Right atrium auricular region (tissue), 2 donors: ENCODE measurements around the gene CDHR1. TPM values are rescaled to one million over a fixed set of nuclear protein-coding genes. Genes with fewer than 3 reads are reported as not detected.
"Not testable (repeated sequence)": the region's sequence is repeated elsewhere in the genome, so short reads cannot be mapped to it uniquely, and the experiment has no call there.

Experiments used
- DNase-seq: peaks from one replicate; pipeline ENCODE4 v3.0.0-alpha.2; 2019; ENCODE audit warnings: low spot score
- H3K27ac ChIP-seq, 2 donors: fragments of 200-600 bp; sonication (generic); 1 replicate in 1 of 2; 2 replicates in 1 of 2; pipeline ENCODE4 v1.5.1; 2016 to 2019
- H3K27me3 ChIP-seq, 2 donors: fragments of 200-600 bp; sonication (generic); one replicate each; pipeline versions ENCODE4 v1.5.1 to v1.6.0; 2017 to 2019
- H3K36me3 ChIP-seq: fragments of 200-600 bp; sonication (generic); one replicate; pipeline ENCODE4 v1.5.1; 2016
- H3K4me1 ChIP-seq, 2 donors: fragments of 200-600 bp; sonication (generic); one replicate each; pipeline versions ENCODE4 v1.5.1 to v1.6.0; 2017 to 2019
- H3K4me3 ChIP-seq, 2 donors: fragments of 200-600 bp; sonication (generic); 1 replicate in 1 of 2; 2 replicates in 1 of 2; pipeline ENCODE4 v1.5.1; 2017 to 2019; ENCODE audit warnings: mild to moderate bottlenecking in 1 of 2, moderate library complexity in 1 of 2
- H3K9me3 ChIP-seq, 2 donors: fragments of 200-600 bp; sonication (generic); one replicate each; pipeline ENCODE4 v1.5.1; 2019
- CTCF ChIP-seq, 2 donors: fragments of 200-600 bp; sonication (generic); IDR thresholded peaks; one replicate each; pipeline ENCODE4 v1.5.1; 2019; ENCODE audit warnings: antibody characterized with exemption in 2 of 2
- total RNA-seq, 2 donors: library from RNA; depleted of rRNA; stranded (reverse); fragments of >200 nt; gene quantifications; one replicate each; pipeline ENCODE4 v1.1.0, GENCODE V29; 2016

CDHR1 gene
- 1 to 10 TPM in 1 of 2 donors, under 1 TPM in 1; 0.55 to 1.6 TPM for total RNA-seq

- Histone ChIP-seq H3K9me3 (no peaks in the 10 kb centered on the region), H3K4me3 (peak within 1 kb of the TSS; percentile 13 to 56), H3K27ac (no peak within 1 kb of the TSS), H3K27me3 (no peaks in the 10 kb centered on the region), H3K4me1 (peaks cover 0 to 16% of the 10 kb centered on the region in 2 donors), H3K36me3 (no peaks in the 10 kb centered on the region)
- TF ChIP-seq CTCF (IDR thresholded peaks at IDR 0.05): no peak
- DNase-seq: no peak
Observed at GRCh38 chr10:84194424-84195043, at the start of gene CDHR1. TSS of gene CDHR1 (plus strand) at chr10:84194537. CDS start at chr10:84194761, 224 bp downstream.

GRCh38 chr10:84147347-84147746, 47.0 kb upstream of the CDHR1 start:
- no peak overlapping the region for H3K4me3 ChIP-seq
- no peaks in the 10 kb centered on the region for H3K27me3 ChIP-seq
- no peak for DNase-seq
- H3K9me3 ChIP-seq: no peaks in the 10 kb centered on the region
- no peak for TF ChIP-seq CTCF (IDR thresholded peaks at IDR 0.05)
- H3K36me3 ChIP-seq: peaks cover 99% of the 10 kb centered on the region
- no peak overlapping the region for H3K27ac ChIP-seq
- H3K4me1 ChIP-seq: no peaks in the 10 kb centered on the region

- H3K4me1 ChIP-seq, H3K4me3 ChIP-seq, DNase-seq, H3K27ac ChIP-seq, H3K9me3 ChIP-seq, H3K27me3 ChIP-seq: not testable (repeated sequence)
- H3K36me3 ChIP-seq: peaks cover 99% of the 10 kb centered on the region
- TF ChIP-seq CTCF (IDR thresholded peaks at IDR 0.05): peak; percentile 65 to 73
Observed at GRCh38 chr10:84148006-84148597, 46.2 kb upstream of the CDHR1 start.

- H3K9me3 ChIP-seq: no peaks in the 10 kb centered on the region
- no peak for TF ChIP-seq CTCF (IDR thresholded peaks at IDR 0.05)
- H3K4me3 ChIP-seq: no peak overlapping the region
- no peak for DNase-seq
- peaks cover 99% of the 10 kb centered on the region for H3K36me3 ChIP-seq
- no peaks in the 10 kb centered on the region for H3K4me1 ChIP-seq
- no peak overlapping the region for H3K27ac ChIP-seq
- no peaks in the 10 kb centered on the region for H3K27me3 ChIP-seq
Observed at GRCh38 chr10:84149854-84150253, 44.5 kb upstream of the CDHR1 start.

GRCh38 chr10:84152769-84153168, 41.6 kb upstream of the CDHR1 start:
- Histone ChIP-seq H3K4me3 (no peak overlapping the region), H3K27ac (no peak overlapping the region), H3K4me1 (no peaks in the 10 kb centered on the region), H3K27me3 (no peaks in the 10 kb centered on the region), H3K36me3 (peaks cover 80% of the 10 kb centered on the region), H3K9me3 (no peaks in the 10 kb centered on the region)
- no peak for DNase-seq
- no peak for TF ChIP-seq CTCF (IDR thresholded peaks at IDR 0.05)
